GM13977 (cell line): ENCODE measurements around the gene TEX35.

Experiments
- DNase-seq: peaks from one replicate; pipeline ENCODE4 v3.0.0; 2012; ENCODE audit warnings: low spot score
- in situ Hi-C: fragments of 300-500 bp; cut with MboI; formaldehyde crosslinking; loops from one replicate; pipeline ENCODE4 v1.12.0; 2022; ENCODE audit warnings: low sequenced_read_pairs, low pct_unique_long_range_greater_than_20kb, mixed read lengths, inconsistent platforms; ENCODE audit not compliant: unreplicated experiment
- TF ChIP-seq, protein P1 (sequence below): IDR thresholded peaks from 2 replicates; pipeline ENCODE4 v1.5.1; 2012; ENCODE audit warnings: mild to moderate bottlenecking, control low read depth; ENCODE audit not compliant: insufficient read depth; ENCODE audit errors: extremely low read depth, missing control alignments

Gene TEX35

DNA sequence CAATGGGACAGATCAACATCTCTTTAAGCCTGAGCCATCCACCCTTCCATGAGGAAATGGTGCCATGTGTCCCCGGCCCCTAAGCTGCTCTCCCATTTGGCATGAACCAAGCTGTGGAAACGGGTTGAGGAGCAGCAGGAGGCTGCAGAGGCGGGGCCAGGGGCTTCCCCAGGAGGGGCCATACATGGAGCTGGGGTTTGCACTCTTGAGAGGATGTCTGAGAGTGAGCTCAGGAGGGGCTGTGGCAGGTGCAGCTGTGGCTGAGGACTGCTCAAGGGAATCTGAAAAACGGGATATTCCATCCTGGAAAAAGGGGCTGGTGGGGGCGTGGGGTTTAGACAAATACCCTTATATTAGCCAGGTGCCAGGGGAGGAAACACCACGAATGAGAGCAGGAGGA lies 9.1 kb upstream of the TEX35 start:
- in situ Hi-C loops = loop anchor here (25.0 kb wide), 1 partner anchor 167 kb away; no protein-coding TSS in a partner anchor
- TF ChIP-seq, protein P1, sequence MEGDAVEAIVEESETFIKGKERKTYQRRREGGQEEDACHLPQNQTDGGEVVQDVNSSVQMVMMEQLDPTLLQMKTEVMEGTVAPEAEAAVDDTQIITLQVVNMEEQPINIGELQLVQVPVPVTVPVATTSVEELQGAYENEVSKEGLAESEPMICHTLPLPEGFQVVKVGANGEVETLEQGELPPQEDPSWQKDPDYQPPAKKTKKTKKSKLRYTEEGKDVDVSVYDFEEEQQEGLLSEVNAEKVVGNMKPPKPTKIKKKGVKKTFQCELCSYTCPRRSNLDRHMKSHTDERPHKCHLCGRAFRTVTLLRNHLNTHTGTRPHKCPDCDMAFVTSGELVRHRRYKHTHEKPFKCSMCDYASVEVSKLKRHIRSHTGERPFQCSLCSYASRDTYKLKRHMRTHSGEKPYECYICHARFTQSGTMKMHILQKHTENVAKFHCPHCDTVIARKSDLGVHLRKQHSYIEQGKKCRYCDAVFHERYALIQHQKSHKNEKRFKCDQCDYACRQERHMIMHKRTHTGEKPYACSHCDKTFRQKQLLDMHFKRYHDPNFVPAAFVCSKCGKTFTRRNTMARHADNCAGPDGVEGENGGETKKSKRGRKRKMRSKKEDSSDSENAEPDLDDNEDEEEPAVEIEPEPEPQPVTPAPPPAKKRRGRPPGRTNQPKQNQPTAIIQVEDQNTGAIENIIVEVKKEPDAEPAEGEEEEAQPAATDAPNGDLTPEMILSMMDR = no peak
- no peak for DNase-seq

DNA sequence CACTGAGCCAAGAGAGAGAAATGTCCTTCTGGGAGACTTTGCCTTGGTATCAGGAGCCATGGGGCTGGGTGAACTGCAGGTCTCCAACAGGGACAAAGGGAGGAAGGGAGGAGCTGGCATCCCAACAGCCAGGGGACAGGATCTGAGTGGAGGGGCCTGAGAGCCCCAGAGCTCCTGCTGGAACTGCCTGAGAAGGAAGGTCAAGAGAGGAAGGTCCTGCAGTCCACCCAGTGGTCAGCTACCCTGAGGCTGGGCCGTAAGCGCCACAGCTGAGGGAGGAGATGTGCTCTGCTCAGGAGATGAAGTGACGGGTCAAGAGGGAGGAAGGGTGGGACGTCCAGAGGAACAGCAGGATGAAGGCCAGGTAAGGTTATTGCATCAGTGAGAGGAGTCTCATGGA lies 8.6 kb upstream of the TEX35 start:
- in situ Hi-C loops = loop anchor here (25.0 kb wide), 1 partner anchor 167 kb away; no protein-coding TSS in a partner anchor
- TF ChIP-seq, protein P1 = no peak
- DNase-seq = no peak

DNA sequence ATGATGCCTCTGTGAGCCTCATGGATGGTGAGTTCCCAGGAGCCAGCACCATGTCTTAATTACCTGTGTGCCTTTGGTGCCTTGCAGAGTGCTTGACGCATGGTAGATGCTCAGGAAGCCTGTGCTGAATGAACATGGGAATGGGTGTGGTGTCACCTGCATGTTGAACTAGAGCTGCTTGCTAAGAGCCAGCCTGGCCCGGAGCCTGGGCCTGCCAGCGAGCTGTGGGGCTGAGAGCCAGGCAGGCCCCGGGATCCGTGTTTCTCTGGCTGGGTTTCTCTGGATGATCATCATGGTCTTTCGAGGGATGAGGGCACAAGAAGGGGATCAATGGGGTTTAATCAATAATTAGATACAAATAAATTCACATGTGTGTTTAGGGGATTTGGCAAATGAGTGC lies 6.7 kb upstream of the TEX35 start:
- TF ChIP-seq, protein P1 = no peak
- DNase-seq = no peak
- in situ Hi-C loops = loop anchor here (25.0 kb wide), 1 partner anchor 169 kb away; no protein-coding TSS in a partner anchor

DNA sequence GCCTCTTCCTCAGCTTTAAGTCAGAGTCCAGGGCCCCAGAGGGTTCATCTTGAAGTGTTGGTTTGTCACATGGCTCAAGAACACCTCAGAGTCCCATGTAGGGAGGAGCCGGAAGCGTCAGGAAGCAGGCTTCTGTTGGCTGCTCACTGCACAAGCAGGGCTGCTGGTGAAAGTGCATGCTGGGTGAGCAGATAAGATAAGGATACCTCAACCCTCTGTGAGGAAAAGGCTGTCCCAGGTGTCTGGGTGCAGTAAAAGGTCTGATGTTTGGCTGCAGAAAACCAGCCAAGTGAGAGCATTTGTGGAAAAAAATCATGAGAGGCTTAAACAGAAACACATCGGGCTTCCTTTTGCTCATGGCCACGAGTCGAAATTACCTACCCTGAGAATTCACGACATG lies 6.2 kb upstream of the TEX35 start:
- in situ Hi-C loops = loop anchor here (25.0 kb wide), 1 partner anchor 169 kb away; no protein-coding TSS in a partner anchor
- DNase-seq = no peak
- TF ChIP-seq, protein P1 = no peak

DNA sequence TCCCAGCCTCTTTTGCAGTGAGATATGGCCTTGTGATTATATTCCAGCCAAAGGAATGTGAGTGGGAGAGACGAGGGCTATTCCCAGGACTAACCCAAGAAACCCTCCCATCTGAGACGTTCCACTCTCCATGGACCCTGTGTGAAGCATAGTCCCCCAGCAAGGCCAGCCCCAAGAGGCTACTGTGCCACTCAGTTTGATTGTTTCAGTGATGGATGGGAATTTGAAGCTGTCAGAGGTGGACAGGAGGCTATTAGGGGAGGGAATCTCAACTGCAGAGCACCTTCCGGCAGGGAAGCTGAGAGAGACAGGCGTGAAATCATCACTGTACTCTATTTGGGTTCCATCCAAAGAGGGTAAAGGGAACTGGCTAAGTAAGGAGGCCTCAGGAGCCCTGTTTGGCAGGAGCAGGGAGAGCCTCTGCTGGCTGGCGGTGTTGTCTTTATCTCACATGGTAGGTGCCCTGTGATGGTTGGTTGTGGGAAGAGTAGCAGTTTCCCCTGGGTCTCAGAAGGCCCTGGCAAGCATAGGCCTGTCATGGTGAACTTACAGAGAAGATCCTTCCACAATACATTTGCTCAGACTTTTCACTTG lies 3.4 kb upstream of the TEX35 start:
- DNase-seq = no peak
- TF ChIP-seq, protein P1 = no peak
- in situ Hi-C loops = loop anchor here (25.0 kb wide), 1 partner anchor 172 kb away; no protein-coding TSS in a partner anchor

DNA sequence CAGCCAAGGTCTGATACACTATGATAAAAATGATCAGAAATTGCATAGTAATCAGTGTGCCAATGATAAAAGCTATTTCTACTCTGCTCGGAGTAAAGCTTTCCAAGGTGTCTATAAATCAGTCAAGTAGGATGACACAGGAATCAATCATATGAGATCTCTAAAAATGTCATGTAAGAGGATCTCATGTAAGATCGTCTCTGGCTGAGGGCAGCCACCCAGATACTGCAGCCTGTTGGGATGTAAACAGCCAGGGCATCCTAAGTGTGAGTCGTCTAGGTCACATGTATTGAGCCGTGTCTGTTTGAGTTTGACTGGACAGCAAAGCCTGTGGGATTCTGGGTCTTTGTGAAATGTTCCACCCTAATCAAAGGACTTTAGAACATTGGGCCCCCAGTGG lies 2.8 kb upstream of the TEX35 start:
- no peak for DNase-seq
- in situ Hi-C loops = loop anchor here (25.0 kb wide), 1 partner anchor 173 kb away; no protein-coding TSS in a partner anchor
- TF ChIP-seq, protein P1 = no peak
